Adrenal gland (tissue), 12 donors: ENCODE measurements around the gene CDKAL1. TPM values are rescaled to one million over a fixed set of nuclear protein-coding genes. Genes with fewer than 3 reads are reported as not detected.

Source experiments
- DNase-seq, 7 donors: peaks; one replicate each; pipeline ENCODE4 v3.0.0-alpha.2; 2019 to 2020
- H3K27ac ChIP-seq, 5 donors: fragments of 200-600 bp; sonication (generic) in 4 of 5; 1 replicate in 3 of 5; 2 replicates in 2 of 5; pipeline versions ENCODE4 v1.5.1 to v1.8.0; 2016 to 2020; ENCODE audit warnings: mild to moderate bottlenecking in 1 of 5
- H3K27me3 ChIP-seq: fragments of 200-600 bp; 2 replicates; pipeline ENCODE4 v1.8.0; 2021
- H3K36me3 ChIP-seq, 2 donors: fragments of 200-600 bp; replicated peaks in 1 of 2; 1 replicate in 1 of 2; 2 replicates in 1 of 2; pipeline versions ENCODE4 v1.5.1 to v1.8.0; 2018 to 2022
- H3K4me1 ChIP-seq, 2 donors: fragments of 200-600 bp; replicated peaks in 1 of 2; 1 replicate in 1 of 2; 2 replicates in 1 of 2; pipeline versions ENCODE4 v1.5.1 to v1.8.0; 2018 to 2021
- H3K4me3 ChIP-seq, 4 donors: fragments of 200-600 bp; sonication (generic) in 3 of 4; one replicate each; pipeline ENCODE4 v1.5.1; 2016 to 2018
- H3K9me3 ChIP-seq, 3 donors: fragments of 200-600 bp; sonication (generic) in 1 of 3; replicated peaks in 1 of 3; 1 replicate in 2 of 3; 2 replicates in 1 of 3; pipeline versions ENCODE4 v1.5.1 to v1.8.0; 2016 to 2021
- CTCF ChIP-seq, 6 experiments: fragments of 450-650 bp in 4 of 6; fragments of 200-600 bp in 2 of 6; sonication (generic) in 1 of 6; IDR thresholded peaks; 1 replicate in 5 of 6; 2 replicates in 1 of 6; pipeline versions ENCODE4 v1.5.1 to v1.8.0; 2016 to 2021; ENCODE audit warnings: antibody characterized with exemption in 6 of 6, mild to moderate bottlenecking in 2 of 6, moderate library complexity in 1 of 6
- POLR2A ChIP-seq, 2 donors: fragments of 450-650 bp; IDR thresholded peaks; one replicate each; pipeline ENCODE4 v1.6.1; 2017; ENCODE audit warnings: antibody characterized with exemption in 2 of 2, mild to moderate bottlenecking in 2 of 2, moderate library complexity in 1 of 2
- WGBS, 4 donors: extraction: QIAGEN DNeasy Blood & Tissue Kit in 2 of 4; methylation state at CpG; one replicate each; pipeline versions ENCODE4 v1.1.5 to v1.1.7; 2013 to 2017; 5-methylcytosine and 5-hydroxymethylcytosine counted together
- intact Hi-C, 2 donors: fragments of 100-400 bp; cut with DNase I; formaldehyde crosslinking; loops; one replicate each; pipeline versions ENCODE4 v1.14.1 to v1.15.0; 2022 to 2023
- polyA plus RNA-seq, 3 donors: library from polyadenylated mRNA; stranded (reverse); fragments of 200-250 nt in 2 of 3; fragments of 350-450 nt in 1 of 3; fragmentation: Illumina TruSeq in 1 of 3; extraction: RNeasy Lipid Tissue Mini Kit (QIAGEN cat#74804) in 1 of 3; gene quantifications; one replicate each; pipeline ENCODE4 v1.2.3, GENCODE V29; 2013 to 2014
- total RNA-seq, 9 donors: library from RNA; depleted of rRNA in 4 of 9; stranded (reverse); fragments of >200 nt in 4 of 9; fragments of 120-200 nt in 1 of 9; fragmentation: NEBNext Ultra II Directional in 1 of 9; extraction: Animal tissue kit (Norgen Biotek cat#: 25700) in 1 of 9; gene quantifications; one replicate each; pipeline versions ENCODE4 v1.1.0 to v1.2.4, GENCODE V29; 2013 to 2023
- donor health status: healthy with polysubstance abuse.
- donor health status: Bipolar disorder and iron deficiency.
- donor health status: DM: yes; HTN: yes; CAD: no.
- donor health status: DM: no; HTN: no; CAD: no.
- donor health status: DM: no; HTN: no; CAD: no.
- donor health status: DM: yes; HTN: yes; CAD: no.

The CDKAL1 gene
- total and polyA plus RNA-seq, 12 donors: 3.9 to 21.1 (median 10.6) TPM

- Histone ChIP-seq H3K27me3 (no peaks in the 10 kb centered on the region), H3K36me3 (no peaks in the 10 kb centered on the region), H3K4me3 (no peak overlapping the region), H3K9me3 (no peaks in the 10 kb centered on the region), H3K27ac (no peak overlapping the region), H3K4me1 (no peaks in the 10 kb centered on the region)
- no peak for TF ChIP-seq POLR2A (IDR thresholded peaks at IDR 0.05)
- TF ChIP-seq CTCF (IDR thresholded peaks at IDR 0.05): no peak
- no peak for DNase-seq
- 62 to 72% (median 69%) methylated on average over 1 of the region's 1 CpG for WGBS, 4 donors
- intact Hi-C loops: no loop called here
Measured at GRCh38 chr6:21180155-21180554, 645.9 kb downstream of the CDKAL1 start.

GRCh38 chr6:21180800-21181337 is 646.6 kb downstream of the CDKAL1 start:
- TF ChIP-seq POLR2A (IDR thresholded peaks at IDR 0.05) (no peak), CTCF (IDR thresholded peaks at IDR 0.05) (no peak)
- H3K4me1 ChIP-seq: no peaks in the 10 kb centered on the region
- no peak overlapping the region for H3K4me3 ChIP-seq
- no peaks in the 10 kb centered on the region for H3K36me3 ChIP-seq
- intact Hi-C loops: no loop called here
- no peak for DNase-seq
- H3K27me3 ChIP-seq: no peaks in the 10 kb centered on the region
- no peaks in the 10 kb centered on the region for H3K9me3 ChIP-seq
- WGBS, 4 donors: 95 to 96% (median 96%) methylated on average over 4 of the region's 4 CpGs
- no peak overlapping the region for H3K27ac ChIP-seq

- no peaks in the 10 kb centered on the region for H3K27me3 ChIP-seq
- no peaks in the 10 kb centered on the region for H3K9me3 ChIP-seq
- H3K27ac ChIP-seq: no peak overlapping the region
- DNase-seq: no peak
- WGBS, 4 donors: 94 to 100% (median 97%) methylated on average over 1 of the region's 1 CpG
- intact Hi-C loops: no loop called here
- TF ChIP-seq CTCF (IDR thresholded peaks at IDR 0.05): no peak
- TF ChIP-seq POLR2A (IDR thresholded peaks at IDR 0.05): no peak
- no peak overlapping the region for H3K4me3 ChIP-seq
- no peaks in the 10 kb centered on the region for H3K36me3 ChIP-seq
- no peaks in the 10 kb centered on the region for H3K4me1 ChIP-seq
Measured at GRCh38 chr6:21181866-21182265, 647.6 kb downstream of the CDKAL1 start.

GRCh38 chr6:21182589-21182988 is 648.3 kb downstream of the CDKAL1 start:
- no peak overlapping the region for H3K27ac ChIP-seq
- DNase-seq: no peak
- TF ChIP-seq CTCF (IDR thresholded peaks at IDR 0.05) (no peak), POLR2A (IDR thresholded peaks at IDR 0.05) (no peak)
- no peaks in the 10 kb centered on the region for H3K27me3 ChIP-seq
- intact Hi-C loops: no loop called here
- no peaks in the 10 kb centered on the region for H3K36me3 ChIP-seq
- no peak overlapping the region for H3K4me3 ChIP-seq
- H3K4me1 ChIP-seq: no peaks in the 10 kb centered on the region
- no peaks in the 10 kb centered on the region for H3K9me3 ChIP-seq
